Small intestine (tissue), 7 donors: Measurements from ENCODE around the gene OR10C1. TPM values are rescaled to one million over a fixed set of nuclear protein-coding genes. Genes with fewer than 3 reads are reported as not detected.
"Not testable (repeated sequence)": the region's sequence is repeated elsewhere in the genome, so short reads cannot be mapped to it uniquely, and the experiment has no call there.

ENCODE experiments used
- DNase-seq, 2 donors: peaks; one replicate each; pipeline versions ENCODE4 v3.0.0 to v3.0.0-alpha.2; 2013
- FAIRE-seq: peaks from 2 replicates; lab custom pipeline; 2012; peaks lifted over from hg19 to GRCh38; lab: Jason Lieb, UNC
- H3K27ac ChIP-seq, 3 donors: one replicate each; pipeline ENCODE4 v1.5.1; 2013; ENCODE audit warnings: low read length in 2 of 3, mild to moderate bottlenecking in 2 of 3, control low read depth in 1 of 3, inconsistent platforms in 1 of 3, low read depth in 1 of 3, moderate library complexity in 1 of 3
- H3K27me3 ChIP-seq, 3 donors: one replicate each; pipeline ENCODE4 v1.6.1; 2013; ENCODE audit warnings: low read length in 3 of 3, inconsistent platforms in 1 of 3; ENCODE audit not compliant: control insufficient read depth in 3 of 3, insufficient read depth in 3 of 3
- H3K36me3 ChIP-seq, 3 donors: one replicate each; pipeline ENCODE4 v1.6.1; 2013; ENCODE audit warnings: low read length in 3 of 3, inconsistent platforms in 1 of 3, low read depth in 1 of 3, mild to moderate bottlenecking in 1 of 3, moderate library complexity in 1 of 3; ENCODE audit not compliant: control insufficient read depth in 3 of 3, insufficient read depth in 2 of 3
- H3K4me1 ChIP-seq, 3 donors: one replicate each; pipeline ENCODE4 v1.6.1; 2013; ENCODE audit warnings: low read length in 2 of 3, inconsistent platforms in 1 of 3, low read depth in 1 of 3, mild to moderate bottlenecking in 1 of 3, moderate library complexity in 1 of 3; ENCODE audit not compliant: control insufficient read depth in 3 of 3, insufficient read depth in 2 of 3
- H3K4me3 ChIP-seq, 3 donors: one replicate each; pipeline ENCODE4 v1.5.1; 2013; ENCODE audit warnings: low read length in 3 of 3, control low read depth in 1 of 3, inconsistent platforms in 1 of 3, low read depth in 1 of 3, mild to moderate bottlenecking in 1 of 3, moderate library complexity in 1 of 3
- H3K9me3 ChIP-seq, 2 donors: one replicate each; pipeline ENCODE4 v1.6.1; 2013; ENCODE audit warnings: low read depth in 1 of 2, low read length in 1 of 2; ENCODE audit not compliant: control insufficient read depth in 2 of 2, insufficient read depth in 1 of 2
- WGBS, 3 donors: extraction: QIAGEN DNeasy Blood & Tissue Kit; methylation state at CpG; one replicate each; pipeline ENCODE4 v1.1.7; 2013; 5-methylcytosine and 5-hydroxymethylcytosine counted together
- polyA plus RNA-seq, 4 donors: library from polyadenylated mRNA; stranded (reverse) in 3 of 4; unstranded in 1 of 4; fragments of 200-250 nt in 3 of 4; fragments of 120-200 nt in 1 of 4; gene quantifications; one replicate each; pipeline versions ENCODE4 v1.2.1 to v1.2.3, GENCODE V29; 2013
- donor health status: healthy with polysubstance abuse.
- donor health status: control.
- donor health status: control.
- donor health status: Bipolar disorder and iron deficiency.
- donor health status: healthy.

The OR10C1 gene
- polyA plus RNA-seq, 4 donors, result not detected

DNA sequence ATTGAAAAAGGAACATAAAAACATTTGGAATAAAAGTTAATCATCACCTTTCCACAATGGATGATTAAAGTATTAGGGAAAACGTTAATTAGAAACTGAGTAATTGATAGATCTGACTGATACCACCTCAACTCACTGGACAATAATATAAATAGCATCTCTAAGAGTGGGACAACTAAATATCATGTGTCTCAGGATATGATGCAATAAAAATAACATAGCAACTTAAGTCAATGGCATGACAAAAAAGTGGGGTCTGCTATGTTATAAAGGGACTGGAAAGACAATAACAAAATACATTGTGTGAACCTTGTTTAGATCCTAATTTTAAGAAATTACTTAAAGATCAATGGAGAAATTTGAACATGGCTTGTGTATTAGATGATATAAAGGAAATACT lies 14.0 kb upstream of the OR10C1 start:
- no peaks in the 10 kb centered on the region for H3K9me3 ChIP-seq
- DNase-seq (no peak), FAIRE-seq (no peak)
- H3K4me1 ChIP-seq, result no peaks in the 10 kb centered on the region
- no peak overlapping the region for H3K27ac ChIP-seq
- no peaks in the 10 kb centered on the region for H3K27me3 ChIP-seq
- H3K36me3 ChIP-seq, result no peaks in the 10 kb centered on the region
- WGBS, 3 donors, result 33 to 55% (median 34%) methylated on average over 1 of the region's 1 CpG
- no peak overlapping the region for H3K4me3 ChIP-seq

DNA sequence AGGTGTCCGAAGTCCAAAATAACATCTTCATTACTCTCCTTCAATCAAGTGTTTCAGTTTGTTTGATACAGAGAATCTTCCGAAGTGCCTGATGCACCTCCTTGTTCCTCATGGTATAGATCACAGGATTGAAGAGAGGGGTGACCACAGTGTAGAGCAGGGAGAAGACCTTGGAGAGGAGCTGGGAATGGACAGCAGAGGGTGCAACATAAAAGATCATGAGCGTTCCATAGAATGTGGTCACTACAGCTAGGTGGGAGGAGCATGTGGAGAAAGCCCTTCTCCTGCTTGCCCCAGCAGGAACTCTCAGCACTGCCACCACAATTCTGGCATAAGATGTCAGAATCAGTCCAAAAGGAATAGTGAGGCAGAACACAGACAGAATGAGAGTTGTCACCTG lies 12.5 kb upstream of the OR10C1 start:
- Histone ChIP-seq H3K9me3 (no peaks in the 10 kb centered on the region), H3K4me3 (no peak overlapping the region), H3K27ac (no peak overlapping the region), H3K27me3 (no peaks in the 10 kb centered on the region), H3K4me1 (no peaks in the 10 kb centered on the region), H3K36me3 (no peaks in the 10 kb centered on the region)
- no peak for FAIRE-seq
- WGBS, 3 donors, result 83 to 90% (median 87%) methylated on average over 3 of the region's 3 CpGs
- no peak for DNase-seq

DNA sequence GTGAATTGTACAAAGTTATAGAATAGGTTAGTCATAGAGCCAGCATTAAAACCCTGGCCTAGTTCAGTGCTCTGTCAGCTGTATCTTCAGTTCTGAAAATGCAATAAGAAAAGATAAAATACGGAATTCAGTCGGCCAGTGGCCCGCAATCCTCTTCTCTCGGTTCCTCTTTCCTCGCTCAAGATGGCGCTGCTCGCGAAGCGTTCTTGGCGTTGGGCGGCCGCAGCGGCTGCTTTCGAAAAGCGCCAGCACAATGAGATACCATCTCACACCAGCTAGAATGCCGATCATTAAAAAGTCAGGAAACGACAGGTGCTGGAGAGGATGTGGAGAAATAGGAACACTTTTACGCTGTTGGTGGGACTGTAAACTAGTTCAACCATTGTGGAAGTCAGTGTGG lies 2.4 kb upstream of the OR10C1 start:
- DNase-seq, result not testable (repeated sequence)
- 72 to 75% (median 74%) methylated on average over 18 of the region's 18 CpGs for WGBS, 3 donors

DNA sequence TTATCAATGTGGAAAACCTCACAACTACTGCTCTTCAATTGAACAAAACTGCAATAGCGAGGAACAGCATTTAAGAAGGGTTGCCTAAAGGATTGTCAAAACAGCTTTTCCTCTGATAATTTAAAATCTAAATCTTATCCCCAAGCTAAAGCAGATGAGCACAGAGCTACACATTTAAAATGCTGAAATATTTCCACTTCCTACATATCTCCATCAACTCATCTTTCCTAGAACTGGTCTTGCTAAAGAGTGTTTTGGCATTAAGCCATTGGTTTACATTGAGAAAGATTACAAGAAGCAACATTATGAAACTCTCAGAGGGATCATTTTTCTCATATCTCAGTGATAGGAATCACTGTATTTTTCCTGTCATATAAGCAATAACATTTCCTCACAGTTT lies 3.6 kb downstream of the OR10C1 start:
- no peak overlapping the region for H3K4me3 ChIP-seq
- no peaks in the 10 kb centered on the region for H3K36me3 ChIP-seq
- FAIRE-seq (no peak), DNase-seq (no peak)
- peaks cover 0 to 6% (median 0%) of the 10 kb centered on the region in 3 donors for H3K27me3 ChIP-seq
- WGBS, 3 donors, result 80 to 83% (median 81%) methylated on average over 1 of the region's 1 CpG
- H3K4me1 ChIP-seq, result no peaks in the 10 kb centered on the region
- no peak overlapping the region for H3K27ac ChIP-seq
- no peaks in the 10 kb centered on the region for H3K9me3 ChIP-seq

More for the DNA sequence above, 2.4 kb upstream of the OR10C1 start:
- not testable (repeated sequence) for H3K4me1 ChIP-seq, FAIRE-seq, H3K9me3 ChIP-seq, H3K36me3 ChIP-seq, H3K27me3 ChIP-seq, H3K4me3 ChIP-seq, H3K27ac ChIP-seq

DNA sequence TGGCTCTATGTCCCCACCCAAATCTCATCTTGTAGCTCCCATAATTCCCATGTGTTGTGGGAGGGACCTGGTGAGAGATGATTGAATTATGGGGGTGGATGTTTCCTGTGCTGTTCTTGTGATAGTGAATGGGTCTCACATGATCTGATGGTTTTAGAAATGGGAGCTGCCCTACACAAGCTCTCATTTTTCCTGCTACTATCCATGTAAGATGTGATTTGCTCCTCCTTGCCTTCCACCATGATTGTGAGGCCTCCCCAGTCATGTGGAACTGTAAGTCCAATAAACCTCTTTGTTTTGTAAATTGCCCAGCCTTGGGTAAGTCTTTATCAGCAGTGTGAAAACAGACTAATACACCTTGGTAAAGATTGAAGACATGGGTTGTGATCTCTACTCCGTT lies 4.9 kb downstream of the OR10C1 start:
- not testable (repeated sequence) for DNase-seq, FAIRE-seq, H3K27ac ChIP-seq, H3K36me3 ChIP-seq, H3K27me3 ChIP-seq, H3K4me1 ChIP-seq, H3K9me3 ChIP-seq, H3K4me3 ChIP-seq
- WGBS, 3 donors, result 43 to 70% (median 66%) methylated on average over 1 of the region's 1 CpG

DNA sequence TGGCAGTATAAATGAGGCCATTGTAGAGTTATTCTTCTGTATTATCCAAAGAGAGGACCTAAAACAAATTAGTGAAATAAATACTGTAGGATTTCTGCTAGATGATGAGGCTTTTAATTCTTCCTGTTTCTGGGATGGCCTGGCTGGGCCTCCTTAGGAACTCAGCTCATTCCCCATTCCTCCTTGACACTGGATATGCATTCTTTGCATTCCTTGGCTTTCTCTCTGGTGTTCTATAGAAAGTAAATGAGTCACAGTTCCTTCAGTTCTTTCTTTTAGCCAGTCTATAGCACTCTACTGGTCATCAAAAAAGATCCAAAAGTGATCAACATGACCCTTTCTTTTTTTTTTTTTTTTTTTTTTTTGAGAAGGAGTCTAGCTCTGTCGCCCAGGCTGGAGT lies 8.6 kb downstream of the OR10C1 start:
- no peaks in the 10 kb centered on the region for H3K9me3 ChIP-seq
- 80 to 100% (median 88%) methylated on average over 1 of the region's 1 CpG for WGBS, 3 donors
- DNase-seq (no peak), FAIRE-seq (no peak)
- no peak overlapping the region for H3K4me3 ChIP-seq
- H3K4me1 ChIP-seq, result no peaks in the 10 kb centered on the region
- peaks cover 0 to 4% (median 0%) of the 10 kb centered on the region in 3 donors for H3K27me3 ChIP-seq
- no peak overlapping the region for H3K27ac ChIP-seq
- H3K36me3 ChIP-seq, result no peaks in the 10 kb centered on the region

DNA sequence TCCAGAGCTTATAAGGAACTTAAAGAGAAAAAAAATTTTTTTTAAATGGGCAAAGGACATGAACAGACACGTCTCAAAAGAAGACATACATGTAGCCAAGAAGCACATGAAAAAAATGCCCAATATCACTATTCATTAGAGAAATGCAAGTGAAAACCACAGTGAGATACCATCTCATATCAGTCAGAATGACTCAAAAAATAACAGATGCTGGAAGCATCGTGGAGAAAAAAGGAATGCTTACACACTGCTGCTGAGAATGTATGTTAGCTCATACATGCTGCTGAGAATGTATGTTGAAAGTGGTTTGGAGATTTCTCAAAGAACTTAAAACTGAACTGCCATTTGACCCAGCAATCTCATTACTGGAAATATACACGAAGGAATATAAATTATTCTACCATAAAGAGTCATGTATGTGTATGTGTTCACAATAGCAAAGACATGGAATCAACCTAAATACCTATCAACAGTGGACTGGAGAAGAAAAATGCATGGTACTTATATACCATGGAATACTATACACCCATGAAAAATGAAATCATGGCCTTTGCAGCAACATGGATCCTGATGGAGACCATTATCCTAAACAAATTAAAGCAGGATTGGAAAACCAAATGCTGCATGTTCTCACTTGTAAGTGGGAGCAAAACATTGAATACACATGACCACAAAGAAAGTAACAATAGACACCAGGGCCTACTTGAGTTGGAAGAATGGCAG lies 12.5 kb downstream of the OR10C1 start:
- H3K27ac ChIP-seq, result no peak overlapping the region
- H3K36me3 ChIP-seq, result no peaks in the 10 kb centered on the region
- no peaks in the 10 kb centered on the region for H3K9me3 ChIP-seq
- FAIRE-seq (no peak), DNase-seq (no peak)
- no peak overlapping the region for H3K4me3 ChIP-seq
- H3K27me3 ChIP-seq, result no peaks in the 10 kb centered on the region
- WGBS, 3 donors, result 64 to 70% (median 69%) methylated on average over 3 of the region's 3 CpGs
- no peaks in the 10 kb centered on the region for H3K4me1 ChIP-seq

DNA sequence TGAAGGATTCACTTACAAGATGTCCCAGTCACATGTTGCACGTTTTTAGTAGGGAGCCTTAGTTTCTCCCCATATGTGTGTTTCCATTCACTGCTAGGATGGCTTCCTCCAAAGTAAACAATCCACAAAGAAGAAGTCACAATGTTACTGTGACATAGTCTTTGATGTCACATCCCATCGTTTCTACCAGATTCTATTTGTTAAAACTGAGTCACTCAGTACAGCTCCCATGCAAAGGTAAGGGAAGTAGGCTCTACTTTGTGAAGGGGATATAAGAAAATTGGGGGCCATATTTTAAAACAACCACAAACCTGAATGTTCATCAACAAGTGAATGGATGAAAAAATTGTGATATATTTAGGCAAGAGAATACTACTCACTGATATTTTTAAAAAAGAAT lies 17.9 kb downstream of the OR10C1 start, which contains the start of the genes OR11A1 and OR2H1:
Gene OR11A1 (minus strand): TSS at position 101 of the 400 bp plus-strand sequence. CDS start 29,430 bp downstream, outside the sequence.
Gene OR2H1 (plus strand): TSS at position 185 of the 400 bp plus-strand sequence. CDS start 4,615 bp downstream, outside the sequence.
- H3K27me3 ChIP-seq, result no peaks in the 10 kb centered on the region
- no peak within 1 kb of the TSS for H3K27ac ChIP-seq
- DNase-seq (no peak), FAIRE-seq (no peak)
- no peak within 1 kb of the TSS for H3K4me3 ChIP-seq
- no peaks in the 10 kb centered on the region for H3K9me3 ChIP-seq
- H3K4me1 ChIP-seq, result no peaks in the 10 kb centered on the region
- 48 to 65% (median 49%) methylated on average over 2 of the region's 2 CpGs for WGBS, 3 donors
- no peaks in the 10 kb centered on the region for H3K36me3 ChIP-seq
